ENCODE measurements around the gene ZP4. TPM values are rescaled to one million over a fixed set of nuclear protein-coding genes. Genes with fewer than 3 reads are reported as not detected.
"Not testable (repeated sequence)": the region's sequence is repeated elsewhere in the genome, so short reads cannot be mapped to it uniquely, and the experiment has no call there.

The ZP4 gene
- total and polyA plus RNA-seq, 2 donors = not detected

GRCh38 chr1:237864338-237865244, 26.1 kb downstream of the ZP4 start:
- Histone ChIP-seq H3K36me3 (ENCODE audit: insufficient read depth) (no peaks in the 10 kb centered on the region), H3K27ac (ENCODE audit: low read depth) (no peak overlapping the region), H3K4me1 (ENCODE audit: insufficient read depth) (no peaks in the 10 kb centered on the region), H3K4me3 (ENCODE audit: low read depth, low read length) (no peak overlapping the region)
- 22% methylated on average over 25 of the region's 25 CpGs for WGBS
- DNase-seq (ENCODE audit: extremely low spot score) = no peak

- DNase-seq (ENCODE audit: extremely low spot score) = no peak
- H3K27ac ChIP-seq (ENCODE audit: low read depth) = no peak overlapping the region
- H3K4me1 ChIP-seq (ENCODE audit: insufficient read depth) = no peaks in the 10 kb centered on the region
- H3K36me3 ChIP-seq (ENCODE audit: insufficient read depth) = no peaks in the 10 kb centered on the region
- no peak overlapping the region for H3K4me3 ChIP-seq (ENCODE audit: low read depth, low read length)
- WGBS = 89% methylated on average over 2 of the region's 2 CpGs
These were observed 27.5 kb downstream of the ZP4 start for GRCh38 chr1:237863234-237863633.

GRCh38 chr1:237861944-237862343, 28.8 kb downstream of the ZP4 start:
- WGBS = 77% methylated on average over 8 of the region's 8 CpGs
- no peaks in the 10 kb centered on the region for H3K36me3 ChIP-seq (ENCODE audit: insufficient read depth)
- no peak overlapping the region for H3K4me3 ChIP-seq (ENCODE audit: low read depth, low read length)
- no peak overlapping the region for H3K27ac ChIP-seq (ENCODE audit: low read depth)
- no peaks in the 10 kb centered on the region for H3K4me1 ChIP-seq (ENCODE audit: insufficient read depth)
- no peak for DNase-seq (ENCODE audit: extremely low spot score)

- DNase-seq (ENCODE audit: extremely low spot score) = no peak
- Histone ChIP-seq H3K27ac (ENCODE audit: low read depth) (no peak overlapping the region), H3K4me3 (ENCODE audit: low read depth, low read length) (no peak overlapping the region), H3K4me1 (ENCODE audit: insufficient read depth) (no peaks in the 10 kb centered on the region), H3K36me3 (ENCODE audit: insufficient read depth) (no peaks in the 10 kb centered on the region)
- WGBS = 66% methylated on average over 4 of the region's 4 CpGs
These were observed 31.7 kb downstream of the ZP4 start for GRCh38 chr1:237858992-237859391.

GRCh38 chr1:237857455-237857854, 33.3 kb downstream of the ZP4 start:
- WGBS = 89% methylated on average over 7 of the region's 7 CpGs

GRCh38 chr1:237852342-237852741, 38.4 kb downstream of the ZP4 start:
- H3K4me3 ChIP-seq (ENCODE audit: low read depth, low read length) = no peak overlapping the region
- no peak overlapping the region for H3K27ac ChIP-seq (ENCODE audit: low read depth)
- no peaks in the 10 kb centered on the region for H3K4me1 ChIP-seq (ENCODE audit: insufficient read depth)
- no peaks in the 10 kb centered on the region for H3K36me3 ChIP-seq (ENCODE audit: insufficient read depth)
- no peak for DNase-seq (ENCODE audit: extremely low spot score)
- 76% methylated on average over 3 of the region's 3 CpGs for WGBS

More at GRCh38 chr1:237857455-237857854, 33.3 kb downstream of the ZP4 start:
- H3K4me1 ChIP-seq (ENCODE audit: insufficient read depth) = no peaks in the 10 kb centered on the region
- H3K27ac ChIP-seq (ENCODE audit: low read depth) = no peak overlapping the region
- H3K4me3 ChIP-seq (ENCODE audit: low read depth, low read length) = no peak overlapping the region
- no peaks in the 10 kb centered on the region for H3K36me3 ChIP-seq (ENCODE audit: insufficient read depth)
- DNase-seq (ENCODE audit: extremely low spot score) = no peak

- DNase-seq (ENCODE audit: extremely low spot score) = no peak
- no peaks in the 10 kb centered on the region for H3K36me3 ChIP-seq (ENCODE audit: insufficient read depth)
- H3K4me1 ChIP-seq (ENCODE audit: insufficient read depth) = no peaks in the 10 kb centered on the region
- no peak overlapping the region for H3K27ac ChIP-seq (ENCODE audit: low read depth)
- no peak overlapping the region for H3K4me3 ChIP-seq (ENCODE audit: low read depth, low read length)
- 9% methylated on average over 6 of the region's 6 CpGs for WGBS
These were observed 39.4 kb downstream of the ZP4 start for GRCh38 chr1:237851210-237851845.

GRCh38 chr1:237843516-237843915, 47.2 kb downstream of the ZP4 start:
- H3K4me3 ChIP-seq (ENCODE audit: low read depth, low read length); H3K36me3 ChIP-seq (ENCODE audit: insufficient read depth); DNase-seq (ENCODE audit: extremely low spot score); H3K4me1 ChIP-seq (ENCODE audit: insufficient read depth); H3K27ac ChIP-seq (ENCODE audit: low read depth): not testable (repeated sequence)
- WGBS = 89% methylated on average over 3 of the region's 3 CpGs

- no peak for DNase-seq (ENCODE audit: extremely low spot score)
- WGBS = 73% methylated on average over 3 of the region's 3 CpGs
These were observed 49.2 kb downstream of the ZP4 start for GRCh38 chr1:237841485-237841884.

GRCh38 chr1:237838904-237839534, 51.7 kb downstream of the ZP4 start:
- H3K4me1 ChIP-seq (ENCODE audit: insufficient read depth) = no peaks in the 10 kb centered on the region
- no peak for DNase-seq (ENCODE audit: extremely low spot score)
- H3K27ac ChIP-seq (ENCODE audit: low read depth) = no peak overlapping the region
- 91% methylated on average over 6 of the region's 6 CpGs for WGBS
- no peaks in the 10 kb centered on the region for H3K36me3 ChIP-seq (ENCODE audit: insufficient read depth)
- no peak overlapping the region for H3K4me3 ChIP-seq (ENCODE audit: low read depth, low read length)

More at GRCh38 chr1:237841485-237841884, 49.2 kb downstream of the ZP4 start:
- Histone ChIP-seq H3K4me1 (ENCODE audit: insufficient read depth) (no peaks in the 10 kb centered on the region), H3K4me3 (ENCODE audit: low read depth, low read length) (no peak overlapping the region), H3K36me3 (ENCODE audit: insufficient read depth) (no peaks in the 10 kb centered on the region), H3K27ac (ENCODE audit: low read depth) (no peak overlapping the region)

- no peaks in the 10 kb centered on the region for H3K36me3 ChIP-seq (ENCODE audit: insufficient read depth)
- H3K4me1 ChIP-seq (ENCODE audit: insufficient read depth) = no peaks in the 10 kb centered on the region
- 58% methylated on average over 3 of the region's 3 CpGs for WGBS
- no peak overlapping the region for H3K4me3 ChIP-seq (ENCODE audit: low read depth, low read length)
- H3K27ac ChIP-seq (ENCODE audit: low read depth) = no peak overlapping the region
- no peak for DNase-seq (ENCODE audit: extremely low spot score)
These were observed 52.4 kb downstream of the ZP4 start for GRCh38 chr1:237838320-237838719.

GRCh38 chr1:237834461-237834860, 56.3 kb downstream of the ZP4 start:
- DNase-seq (ENCODE audit: extremely low spot score) = no peak
- H3K4me1 ChIP-seq (ENCODE audit: insufficient read depth) = no peaks in the 10 kb centered on the region
- no peaks in the 10 kb centered on the region for H3K36me3 ChIP-seq (ENCODE audit: insufficient read depth)
- WGBS = 66% methylated on average over 3 of the region's 3 CpGs
- H3K27ac ChIP-seq (ENCODE audit: low read depth) = no peak overlapping the region
- no peak overlapping the region for H3K4me3 ChIP-seq (ENCODE audit: low read depth, low read length)

- Histone ChIP-seq H3K4me3 (ENCODE audit: low read depth, low read length) (no peak overlapping the region), H3K36me3 (ENCODE audit: insufficient read depth) (no peaks in the 10 kb centered on the region), H3K4me1 (ENCODE audit: insufficient read depth) (no peaks in the 10 kb centered on the region), H3K27ac (ENCODE audit: low read depth) (no peak overlapping the region)
- WGBS = 78% methylated on average over 3 of the region's 3 CpGs
- no peak for DNase-seq (ENCODE audit: extremely low spot score)
These were observed 56.7 kb downstream of the ZP4 start for GRCh38 chr1:237834048-237834447.

- 65% methylated on average over 7 of the region's 7 CpGs for WGBS
- Histone ChIP-seq H3K27ac (ENCODE audit: low read depth) (no peak overlapping the region), H3K4me1 (ENCODE audit: insufficient read depth) (no peaks in the 10 kb centered on the region), H3K36me3 (ENCODE audit: insufficient read depth) (no peaks in the 10 kb centered on the region), H3K4me3 (ENCODE audit: low read depth, low read length) (no peak overlapping the region)
- DNase-seq (ENCODE audit: extremely low spot score) = no peak
These were observed 57.9 kb downstream of the ZP4 start for GRCh38 chr1:237832858-237833257.
